NK-92 (cell line): ENCODE measurements around the gene DTNBP1.

Experiments used
- DNase-seq: peaks from one replicate; lab custom pipeline; 2025; ENCODE audit not compliant: unreplicated experiment; lab: John Stamatoyannopoulos, UW

The DTNBP1 gene

DNA sequence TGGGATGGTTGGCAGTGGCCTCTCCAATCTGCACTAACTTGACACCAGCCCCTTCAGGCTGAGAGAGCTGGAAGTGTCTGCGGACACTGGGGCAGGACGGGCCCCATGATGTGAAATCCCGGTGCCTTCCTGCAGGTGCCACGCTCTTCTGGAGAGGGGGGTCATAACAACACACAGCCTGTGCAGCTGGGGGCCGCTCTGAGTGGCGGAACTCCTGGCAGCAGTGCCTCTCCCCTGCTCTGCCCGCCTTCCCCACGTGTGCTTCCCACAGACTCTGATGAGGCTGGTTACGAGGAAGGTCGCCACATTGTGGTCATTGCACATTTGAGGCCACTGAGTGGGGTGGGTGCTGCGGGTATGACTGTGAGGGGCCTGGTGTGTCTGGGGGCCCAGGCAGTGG lies 145.2 kb downstream of the DTNBP1 start:
- no peak for DNase-seq

- no peak for DNase-seq
Measured at GRCh38 chr6:15516923-15517560, 145.8 kb downstream of the DTNBP1 start.

- DNase-seq: no peak
Measured at GRCh38 chr6:15516378-15516777, 146.4 kb downstream of the DTNBP1 start.

GRCh38 chr6:15515660-15516375 lies 147.0 kb downstream of the DTNBP1 start:
- no peak for DNase-seq

DNA sequence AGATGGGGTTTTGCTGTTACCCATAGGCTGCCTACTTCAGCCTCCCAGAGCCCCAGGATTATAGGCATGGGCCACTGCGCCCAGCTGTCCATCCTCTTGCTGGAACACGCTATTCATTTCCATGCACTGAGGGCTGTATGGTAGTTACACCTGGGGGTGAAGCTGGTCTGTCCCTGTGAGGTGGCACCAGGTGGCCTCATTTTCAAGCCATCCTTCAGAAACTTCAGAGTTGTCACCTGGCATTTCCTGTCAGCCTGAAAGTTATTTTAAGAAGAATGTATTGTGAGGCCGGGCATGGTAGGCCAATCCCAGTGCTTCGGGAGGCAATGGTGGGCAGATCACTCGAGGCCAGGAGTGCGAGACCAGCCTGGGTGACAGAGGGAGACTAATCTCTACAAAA lies 147.6 kb downstream of the DTNBP1 start:
- DNase-seq: no peak

DNA sequence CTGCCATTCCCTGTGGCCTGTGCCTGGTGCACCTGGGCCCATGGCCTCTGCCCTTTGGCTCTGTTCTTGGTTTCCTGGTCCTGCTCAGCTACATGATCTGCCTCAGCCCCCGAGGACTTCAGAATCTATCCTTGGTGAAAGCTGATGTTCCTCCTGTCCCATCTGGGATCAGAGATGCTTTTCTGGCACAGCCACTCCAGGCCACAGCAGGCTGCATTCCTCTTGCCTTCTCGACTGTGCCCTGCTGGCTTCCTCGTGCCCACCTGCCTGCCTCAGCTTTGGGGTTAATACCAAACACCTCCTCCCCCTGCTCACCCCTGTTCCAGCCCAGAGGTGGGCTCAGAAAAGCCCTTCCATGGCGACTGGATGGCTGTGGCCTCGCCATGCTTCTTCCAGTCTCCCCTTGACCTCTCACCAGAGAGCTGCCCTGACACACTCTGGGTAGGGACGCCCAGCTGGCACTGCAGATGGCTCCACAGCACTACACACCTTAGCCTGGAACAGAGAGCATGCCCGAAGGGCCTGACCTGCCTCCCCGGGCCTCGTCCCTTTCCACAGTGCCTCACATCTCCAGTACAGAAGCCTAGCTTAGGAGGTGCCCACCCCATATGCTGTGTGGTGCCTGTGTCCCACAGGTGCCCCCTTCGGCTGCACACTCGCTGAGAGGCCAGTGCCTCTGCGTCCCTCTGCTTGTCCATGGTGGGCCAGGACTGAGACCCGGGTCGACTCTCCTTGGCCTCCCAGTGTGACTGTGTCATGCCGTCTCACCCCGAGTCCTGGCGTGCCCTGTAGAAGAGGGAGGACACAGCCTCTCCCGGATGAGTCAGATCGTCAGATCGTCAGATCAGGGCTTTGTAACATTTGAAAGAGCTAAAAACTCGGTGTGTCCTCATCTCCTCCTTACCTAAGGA lies 148.8 kb downstream of the DTNBP1 start:
- DNase-seq: no peak

GRCh38 chr6:15513131-15513771 lies 149.6 kb downstream of the DTNBP1 start:
- no peak for DNase-seq

- no peak for DNase-seq
Measured at GRCh38 chr6:15512721-15513120, 150.1 kb downstream of the DTNBP1 start.

DNA sequence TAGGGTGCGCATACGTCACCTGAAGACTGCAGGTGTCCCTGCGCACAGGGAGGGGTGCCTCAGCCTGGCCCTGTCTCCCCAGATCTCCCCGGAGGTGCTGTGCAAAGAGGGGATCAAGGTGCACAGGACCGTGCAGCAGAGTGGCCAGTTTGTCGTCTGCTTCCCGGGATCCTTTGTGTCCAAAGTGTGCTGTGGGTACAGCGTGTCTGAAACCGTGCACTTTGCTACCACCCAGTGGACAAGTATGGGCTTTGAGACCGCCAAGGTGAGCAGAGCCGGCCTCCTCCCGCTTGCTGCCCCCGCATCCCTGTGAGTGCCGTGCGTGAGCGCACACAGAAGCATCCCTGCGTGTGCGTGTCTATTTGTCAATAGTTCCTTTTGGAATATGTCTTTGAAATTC lies 150.7 kb downstream of the DTNBP1 start:
- DNase-seq: no peak

GRCh38 chr6:15511248-15512125 lies 151.3 kb downstream of the DTNBP1 start:
- DNase-seq: no peak

DNA sequence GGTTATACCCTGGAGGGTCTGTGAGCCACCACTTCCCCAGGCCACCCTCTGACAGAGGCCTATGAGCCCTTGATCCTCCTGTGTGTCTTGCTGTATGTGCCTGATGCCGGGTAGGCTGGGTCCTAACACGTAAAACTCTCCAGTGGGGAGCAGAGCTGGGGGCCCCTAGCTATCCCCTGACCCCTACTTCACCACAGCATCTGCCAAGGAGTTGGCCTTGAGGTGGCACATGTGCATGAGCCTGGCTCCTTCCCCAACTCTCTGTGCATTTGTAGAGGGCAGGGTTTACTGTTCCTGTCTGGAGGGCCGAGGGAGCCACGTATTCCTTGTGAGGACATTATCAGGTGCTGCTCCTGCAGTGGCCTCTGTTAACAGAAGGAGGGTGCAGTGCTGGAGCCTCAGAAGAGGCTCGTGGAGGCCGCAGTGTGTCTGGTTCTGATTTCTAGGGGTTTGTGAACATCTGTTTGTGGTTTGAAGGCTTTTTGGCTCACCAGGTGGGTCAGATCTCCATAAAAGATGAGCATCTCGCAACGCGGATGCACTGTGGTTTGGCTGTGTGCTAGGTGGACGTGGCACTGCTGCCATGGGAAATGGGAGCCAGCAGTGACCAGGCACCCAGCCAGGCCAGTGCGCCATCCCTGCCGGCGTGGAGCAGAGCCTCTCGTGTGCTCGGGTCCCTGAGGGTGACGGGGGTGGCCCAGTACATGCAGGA lies 152.1 kb downstream of the DTNBP1 start:
- no peak for DNase-seq

DNA sequence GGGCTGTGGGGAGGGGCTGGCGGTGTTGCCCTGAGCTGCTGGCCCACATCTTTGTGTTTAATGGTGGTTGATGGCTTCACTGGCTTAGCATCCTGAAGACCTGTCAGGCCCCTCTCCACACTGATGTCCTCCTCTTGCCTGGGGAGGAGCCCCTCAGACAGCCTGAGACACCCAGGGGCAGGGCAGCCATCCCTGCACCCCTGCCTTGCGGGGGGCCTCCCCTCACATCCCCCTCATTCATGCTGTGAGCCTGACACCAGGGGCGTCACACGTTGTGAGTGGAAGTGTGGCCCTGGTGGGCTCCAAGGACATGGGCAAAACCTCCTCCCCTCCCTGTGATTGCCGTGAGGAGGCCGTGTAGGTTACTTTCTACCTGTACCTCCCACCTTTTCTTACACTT lies 152.7 kb downstream of the DTNBP1 start:
- DNase-seq: no peak

- no peak for DNase-seq
Measured at GRCh38 chr6:15509335-15509933, 153.4 kb downstream of the DTNBP1 start.

DNA sequence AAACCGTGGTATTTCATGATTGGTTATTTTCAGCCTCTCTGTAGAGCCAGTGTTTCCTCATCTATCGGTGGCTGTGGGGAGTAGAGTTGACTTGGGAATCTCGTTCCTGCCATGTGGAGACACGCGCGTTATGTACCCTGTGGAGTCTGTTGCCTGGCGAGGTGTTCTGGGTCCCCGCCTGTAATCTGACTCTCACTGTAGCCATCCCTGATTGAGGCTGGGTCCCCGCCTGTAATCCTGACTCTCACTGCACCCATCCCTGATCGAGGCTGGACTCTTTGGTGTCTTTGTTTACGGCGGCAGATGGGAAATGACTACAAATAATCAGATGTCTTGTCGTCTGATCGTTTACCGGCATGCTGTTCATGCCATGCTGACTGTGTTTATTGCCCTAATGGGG lies 153.9 kb downstream of the DTNBP1 start:
- DNase-seq: no peak

- DNase-seq: no peak
Measured at GRCh38 chr6:15508441-15508871, 154.4 kb downstream of the DTNBP1 start.

DNA sequence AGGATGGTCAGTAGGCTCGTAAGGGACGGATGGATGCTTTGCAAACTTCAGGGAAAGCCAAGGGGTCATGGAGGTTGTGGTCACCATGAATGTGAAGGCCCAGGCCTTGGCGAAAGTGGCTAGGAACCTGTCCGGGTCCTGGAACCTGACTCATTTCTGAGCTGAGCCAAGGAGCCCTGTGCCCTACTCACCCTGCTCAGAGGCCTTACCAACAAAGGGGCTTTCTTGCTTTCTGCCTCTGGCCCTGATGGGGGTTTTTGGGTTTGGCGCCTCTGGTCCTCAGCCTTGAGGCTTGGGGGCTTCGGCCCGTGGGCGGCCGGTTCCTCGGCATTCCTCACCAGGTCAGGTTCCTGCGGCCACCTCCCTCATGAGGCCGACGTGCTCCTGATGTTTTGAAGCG lies 155.1 kb downstream of the DTNBP1 start:
- DNase-seq: no peak

DNA sequence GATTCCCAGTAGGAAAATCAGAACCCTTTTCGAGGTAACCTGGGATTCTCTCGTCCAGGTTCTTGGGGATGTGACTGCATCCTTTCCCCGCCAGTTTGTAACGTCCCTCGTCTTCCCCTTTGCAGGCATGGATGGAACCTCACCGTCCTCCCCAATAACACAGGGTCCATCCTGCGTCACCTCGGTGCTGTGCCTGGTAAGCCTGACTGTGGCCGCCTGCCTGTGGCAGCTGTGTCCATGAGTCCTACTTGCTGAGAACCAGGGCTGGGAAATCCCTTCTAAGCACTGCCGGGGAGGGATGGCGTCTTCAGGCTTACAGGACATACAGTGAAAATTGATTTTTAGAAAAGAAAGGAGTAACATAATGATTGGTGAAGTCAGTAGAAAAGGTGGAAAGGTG lies 155.6 kb downstream of the DTNBP1 start:
- no peak for DNase-seq

DNA sequence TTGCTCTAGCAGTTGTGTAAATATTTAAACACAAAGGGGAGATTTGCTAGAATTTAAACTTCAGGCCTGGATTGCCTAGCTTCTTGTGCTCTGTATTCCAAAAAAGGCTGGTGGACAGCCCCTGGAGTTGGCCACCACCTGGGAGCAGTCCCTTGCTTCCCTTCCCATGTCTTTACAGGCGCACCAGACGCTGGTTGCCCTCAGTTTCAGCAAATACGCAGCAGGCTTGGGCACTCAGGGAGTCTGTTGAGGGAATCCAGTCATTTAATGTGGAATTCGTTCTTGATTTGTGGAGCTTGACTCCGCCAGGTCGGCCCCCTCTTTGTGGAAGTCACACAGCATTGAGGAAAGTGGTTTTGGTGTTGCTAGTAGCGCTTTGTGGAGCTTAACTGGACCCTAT lies 156.8 kb downstream of the DTNBP1 start:
- no peak for DNase-seq

DNA sequence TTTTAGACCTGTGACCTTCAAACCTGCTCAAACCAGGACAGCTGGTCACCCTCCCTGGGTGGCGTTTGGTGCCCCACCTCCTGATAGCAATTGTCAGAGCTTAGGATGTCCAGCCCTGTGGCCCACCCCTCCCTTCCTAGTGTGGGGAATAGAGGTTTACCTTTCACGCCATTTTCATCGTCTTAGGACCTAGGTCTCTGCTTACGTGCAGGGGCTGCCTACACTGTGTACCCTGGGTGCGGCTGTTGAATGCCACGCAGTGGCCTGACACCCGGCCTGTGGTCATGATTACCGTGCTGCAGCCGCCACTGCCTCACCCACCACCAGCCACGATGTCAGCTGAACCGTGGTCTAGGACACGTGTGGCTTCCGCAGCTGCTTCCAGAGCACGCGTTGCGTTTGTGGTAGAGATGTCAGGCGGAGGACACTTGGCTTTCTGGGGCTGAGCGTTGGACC lies 157.3 kb downstream of the DTNBP1 start:
- DNase-seq: no peak
